SH-SY5Y (cell line): ENCODE measurements around the gene PPA1.

Experiments used
- GATA2 ChIP-seq: IDR thresholded peaks from 2 replicates; pipeline ENCODE4 v1.6.1; 2011; ENCODE audit warnings: mild to moderate bottlenecking, low read depth, low read length
- GATA3 ChIP-seq: IDR thresholded peaks from 2 replicates; pipeline ENCODE4 v1.6.1; 2011; ENCODE audit warnings: low read depth, mild to moderate bottlenecking, low read length, moderate library complexity

Gene PPA1

DNA sequence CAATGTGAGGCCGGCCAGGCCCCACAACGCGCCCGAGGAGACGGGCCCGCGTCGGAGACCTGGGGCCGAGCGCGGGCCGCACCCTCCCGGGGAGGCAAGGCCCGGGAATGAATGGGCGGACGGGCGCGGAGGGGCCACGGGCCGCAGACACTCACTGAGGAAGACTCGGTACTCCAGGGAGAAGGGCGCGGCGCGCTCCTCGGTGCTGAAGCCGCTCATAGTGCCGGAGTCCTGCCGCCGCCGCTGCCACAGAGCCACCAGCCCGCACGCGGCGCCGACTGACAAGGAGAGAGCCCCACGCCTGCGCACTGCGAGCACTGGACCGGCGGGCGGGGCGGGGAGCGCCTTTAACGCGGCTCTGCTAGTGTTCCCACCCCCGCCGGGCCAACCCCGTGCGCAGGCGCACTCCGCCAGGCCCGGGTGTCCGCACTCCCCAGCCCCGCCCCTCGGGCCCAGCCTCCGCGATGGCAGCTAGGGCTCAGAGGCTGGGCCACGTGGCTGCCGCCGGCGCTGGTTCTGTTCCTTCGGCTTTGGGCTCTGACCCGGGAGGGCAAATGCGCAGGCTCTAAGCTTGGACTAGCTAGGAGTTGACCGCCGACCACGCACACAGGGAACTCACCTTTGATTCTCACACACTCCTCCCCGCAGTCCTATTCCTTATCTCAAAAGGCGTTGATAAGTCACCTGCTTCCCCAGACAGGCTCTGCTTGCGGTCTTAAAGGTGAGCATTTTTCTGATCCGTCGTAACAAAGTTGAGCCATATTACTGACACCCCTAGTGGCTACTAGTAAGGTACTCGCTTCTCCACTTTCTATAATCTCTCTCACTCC lies at the start of gene PPA1:
TSS of gene PPA1 (minus strand) at position 321 of the 830 bp plus-strand sequence. CDS start at position 219, 102 bp downstream.
- TF ChIP-seq GATA2 = peak; percentile 36; the same call in 1 of the 2 replicates
- no peak for TF ChIP-seq GATA3

DNA sequence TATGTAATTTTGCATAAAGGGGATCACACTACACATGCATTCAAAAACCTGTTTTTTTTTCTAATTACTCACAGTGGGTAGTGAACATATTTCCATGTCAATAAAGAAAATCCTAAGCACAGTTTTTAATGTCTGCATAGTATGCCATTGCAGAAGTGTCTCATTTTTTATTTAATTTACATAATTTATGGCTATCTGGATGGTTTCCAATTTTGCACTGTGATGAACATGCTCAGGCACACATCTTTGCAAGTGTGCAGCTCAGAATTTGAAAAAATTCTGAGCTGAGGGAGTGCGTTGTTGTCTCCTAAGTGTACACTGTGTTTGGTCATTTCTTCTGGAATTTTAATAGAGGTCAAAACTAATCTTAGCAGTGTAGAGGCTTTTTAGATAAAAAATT lies 48.4 kb upstream of the PPA1 start:
- TF ChIP-seq GATA2 (no peak), GATA3 (no peak)

DNA sequence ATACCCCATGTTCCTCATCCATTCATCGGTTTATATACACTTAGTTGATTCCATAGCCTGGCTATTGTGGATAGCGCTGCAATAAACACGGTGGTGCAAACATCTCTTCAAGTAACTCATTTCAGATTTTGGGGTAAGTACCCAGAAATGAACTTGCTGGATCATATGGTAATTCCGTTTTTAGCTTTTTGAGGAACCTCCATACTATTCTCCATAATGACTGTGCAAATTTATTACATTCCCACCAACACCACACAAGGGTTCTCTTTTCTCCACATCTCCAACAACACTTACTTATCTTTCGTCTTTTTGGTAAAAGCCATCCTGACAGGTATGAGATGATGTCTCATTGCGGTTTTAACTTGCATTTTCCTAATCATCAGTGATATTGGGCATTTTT lies 46.9 kb upstream of the PPA1 start:
- TF ChIP-seq GATA3 (no peak), GATA2 (no peak)

DNA sequence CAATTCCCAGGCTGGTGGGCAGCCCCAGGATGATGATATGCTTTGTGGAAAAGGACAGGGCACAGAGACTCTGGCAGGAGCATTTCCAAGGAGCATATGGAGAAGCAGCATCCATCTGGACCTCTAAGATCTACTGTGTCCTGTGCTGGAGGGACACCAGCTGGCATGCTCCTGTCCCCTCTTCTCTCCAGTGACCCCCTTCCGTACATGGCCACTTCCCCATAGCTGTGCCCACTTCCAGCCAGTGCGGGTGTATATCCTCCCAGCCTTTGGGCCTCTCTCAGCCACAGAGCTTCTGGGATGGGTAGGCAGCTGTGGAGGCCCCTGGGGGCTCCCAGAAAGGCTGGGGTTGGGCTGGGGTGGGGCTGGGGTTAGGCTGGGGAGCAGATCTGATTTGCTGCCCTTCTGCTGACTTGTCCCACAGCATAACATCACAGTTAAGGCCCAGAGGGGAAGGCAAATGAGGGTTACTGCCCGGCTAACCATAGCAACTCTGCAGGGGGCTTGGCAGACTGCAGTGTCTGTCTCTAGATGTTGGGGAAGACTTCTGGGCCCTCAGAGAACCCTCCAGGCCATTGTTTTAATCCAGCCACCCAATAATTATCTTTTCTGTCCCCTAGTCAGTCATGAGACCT lies 44.3 kb upstream of the PPA1 start:
- TF ChIP-seq GATA3 (no peak), GATA2 (no peak)

DNA sequence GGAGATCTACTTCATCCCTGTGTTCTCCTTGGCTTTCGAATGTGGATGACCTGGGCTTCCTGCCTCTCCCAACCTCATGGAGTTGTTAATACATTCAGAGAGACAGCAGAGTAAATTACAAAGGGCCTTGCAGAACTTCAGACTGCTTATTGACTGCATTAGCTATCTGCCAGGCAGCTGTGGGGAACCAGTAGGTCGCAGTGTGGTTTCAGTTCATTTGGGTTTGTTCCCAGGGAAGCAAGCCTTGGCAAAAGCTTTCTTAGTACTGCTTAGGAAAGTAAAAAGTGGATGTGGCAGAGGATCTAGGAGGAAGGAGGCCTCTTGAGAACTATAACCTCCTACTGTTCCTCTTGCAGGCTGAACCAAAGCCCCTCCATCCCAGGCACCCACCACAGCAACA lies 41.4 kb upstream of the PPA1 start:
- TF ChIP-seq GATA3 (no peak), GATA2 (no peak)

DNA sequence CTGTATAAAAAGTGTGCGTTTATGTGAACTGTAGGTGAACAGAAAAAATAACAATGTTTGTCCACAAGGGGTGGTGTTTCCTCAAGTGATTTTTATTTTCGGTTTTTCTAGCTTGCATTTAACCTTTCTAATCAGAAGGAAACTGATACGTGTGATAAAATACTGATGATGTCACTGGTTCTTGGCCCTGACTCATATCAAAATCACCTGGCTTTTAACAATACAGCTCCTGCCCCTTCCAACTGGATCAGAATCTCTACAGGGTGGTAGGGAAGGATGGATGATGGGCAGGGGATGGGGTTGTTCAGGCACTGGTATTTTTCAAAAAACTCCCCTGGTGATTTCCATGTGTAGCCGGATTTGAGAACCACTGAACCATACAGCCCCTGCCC lies 39.7 kb upstream of the PPA1 start:
- TF ChIP-seq GATA3 = no peak
- TF ChIP-seq GATA2 = no peak

DNA sequence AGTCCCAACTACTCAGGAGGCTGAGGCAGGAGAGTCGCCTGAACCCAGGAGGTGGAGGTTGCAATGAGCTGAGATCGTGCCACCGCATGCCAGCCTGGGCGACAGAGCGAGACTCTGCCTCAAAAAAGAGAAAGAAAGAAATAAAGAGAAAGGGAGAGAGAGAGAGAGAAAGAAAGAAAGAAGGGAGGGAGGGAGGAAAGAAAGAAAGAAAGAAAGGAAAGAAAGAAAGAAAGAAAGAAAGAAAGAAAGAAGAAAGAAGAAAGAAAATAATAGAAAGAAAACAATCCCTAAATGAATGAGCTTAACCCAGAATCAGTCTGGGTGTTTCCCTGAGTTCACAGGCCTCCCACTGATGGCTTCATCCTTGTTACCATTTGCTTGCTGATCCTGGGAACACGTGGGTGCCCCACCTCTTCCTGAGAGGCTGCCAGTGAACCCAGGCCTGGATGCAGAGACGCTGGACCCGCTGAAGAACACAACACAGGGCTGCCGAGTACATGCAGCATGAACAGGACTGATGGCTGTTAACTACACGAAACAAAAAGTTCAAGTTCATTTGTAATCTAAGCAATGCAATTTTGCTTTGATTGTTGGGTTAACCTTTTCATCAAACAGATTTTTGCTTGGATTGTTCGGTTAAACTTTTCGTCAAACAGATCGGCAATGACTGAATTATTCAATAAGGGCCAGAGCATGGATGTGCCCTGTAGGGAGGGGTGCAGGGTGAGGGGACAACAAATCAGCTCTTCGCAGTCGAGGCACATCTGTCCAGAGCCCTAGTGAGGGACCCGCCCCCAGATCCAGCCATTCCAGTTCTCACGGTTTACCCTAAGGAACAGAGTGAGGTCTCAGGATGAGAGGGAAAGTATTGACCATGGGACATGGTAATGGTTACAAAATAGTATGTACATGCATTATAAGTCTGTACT lies 39.0 kb upstream of the PPA1 start:
- no peak for TF ChIP-seq GATA3
- no peak for TF ChIP-seq GATA2

DNA sequence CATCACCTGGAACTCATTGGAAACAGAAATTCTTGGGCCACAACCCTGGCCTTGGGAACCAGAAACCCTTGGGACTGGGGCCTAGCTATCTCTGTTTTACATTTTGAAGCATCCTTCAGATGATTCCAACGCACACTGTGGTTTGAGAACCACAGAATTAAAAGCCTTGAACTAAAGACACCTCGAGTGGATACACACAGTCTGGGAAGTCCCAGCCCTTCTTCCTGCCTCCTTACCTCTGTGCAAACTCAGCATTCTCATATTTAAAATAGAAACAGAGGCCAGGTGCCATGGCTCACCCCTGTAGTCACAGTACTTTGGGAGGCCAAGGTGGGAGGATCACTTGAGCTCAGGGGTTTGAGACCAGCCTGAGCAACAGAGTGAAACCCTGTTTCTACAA lies 37.7 kb upstream of the PPA1 start:
- TF ChIP-seq GATA2 (no peak), GATA3 (no peak)

DNA sequence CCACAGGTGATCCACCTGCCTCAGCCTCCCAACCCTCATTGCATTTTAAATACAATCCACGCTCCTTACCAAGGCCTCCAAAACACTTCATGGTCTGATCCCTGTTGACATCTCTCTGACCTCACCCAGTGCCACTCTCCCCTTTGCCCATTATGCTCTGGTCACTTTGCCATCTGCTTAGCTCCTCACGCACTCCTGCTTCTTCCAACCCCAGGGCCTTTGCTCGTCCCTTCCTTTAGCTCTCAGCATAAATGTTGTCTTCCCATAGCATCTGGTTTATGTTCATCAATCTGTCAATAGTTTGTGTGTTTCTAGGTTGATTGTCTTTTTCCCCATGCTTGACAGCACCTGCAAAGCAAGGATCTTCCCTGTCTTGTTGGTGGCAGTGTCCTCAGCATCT lies 36.5 kb upstream of the PPA1 start:
- TF ChIP-seq GATA3 (no peak), GATA2 (no peak)

DNA sequence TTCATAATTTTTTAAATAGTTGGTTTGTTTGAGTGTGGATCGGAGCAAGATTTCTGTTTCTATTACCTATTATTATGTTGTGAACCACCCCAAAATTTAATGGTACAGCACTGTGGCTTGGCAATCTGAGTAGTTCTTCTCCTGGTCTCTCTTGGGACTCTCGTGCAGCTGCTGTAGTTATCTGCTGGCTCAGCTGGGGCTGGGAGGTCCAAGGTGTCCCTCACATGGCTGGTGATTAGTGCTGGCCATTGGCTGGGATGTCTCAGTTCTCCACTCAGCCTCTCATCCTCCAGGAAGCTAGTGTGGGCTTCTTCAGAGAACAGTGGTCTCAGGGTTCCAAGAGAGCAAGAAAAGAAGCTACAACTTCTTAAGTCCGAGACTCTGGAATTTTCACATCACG lies 35.1 kb upstream of the PPA1 start:
- TF ChIP-seq GATA3 (no peak), GATA2 (no peak)

DNA sequence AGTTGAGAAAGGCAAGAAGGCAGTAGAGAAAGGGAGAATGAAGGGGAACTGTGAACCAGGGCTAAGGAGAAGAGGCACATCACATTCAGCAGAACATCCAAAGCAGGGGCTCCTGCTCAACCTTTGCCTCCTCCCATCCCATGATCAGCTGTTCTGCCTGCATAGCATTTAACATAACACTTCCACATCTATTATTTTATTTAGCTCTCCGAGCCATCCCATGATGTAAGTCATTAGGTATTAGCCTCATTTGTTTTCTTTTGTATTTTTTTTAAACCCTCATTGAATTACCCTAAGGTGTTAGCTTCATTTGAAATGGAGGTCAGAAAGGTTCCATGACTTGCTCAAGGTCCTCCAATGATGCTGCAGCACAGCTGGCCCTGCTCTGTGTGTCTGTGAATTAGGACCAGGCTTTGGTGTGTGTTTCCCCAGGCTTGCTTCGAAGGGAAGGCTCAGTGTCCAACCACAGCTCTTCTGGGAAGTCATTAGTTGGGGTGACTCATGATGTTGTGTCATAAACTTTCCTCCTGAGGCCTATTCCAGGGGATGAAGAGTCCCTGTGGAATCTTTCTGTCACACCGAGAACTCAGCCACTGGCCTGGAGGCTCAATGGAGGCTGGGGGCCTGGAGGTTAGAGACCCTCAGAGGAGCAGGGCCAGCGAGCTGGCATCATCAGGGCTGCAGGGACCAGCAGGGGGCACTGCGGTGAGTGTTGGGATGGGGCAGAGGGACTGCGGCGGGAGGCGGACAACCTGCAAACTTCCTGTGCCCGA lies 34.1 kb upstream of the PPA1 start:
- TF ChIP-seq GATA3 (no peak), GATA2 (no peak)

DNA sequence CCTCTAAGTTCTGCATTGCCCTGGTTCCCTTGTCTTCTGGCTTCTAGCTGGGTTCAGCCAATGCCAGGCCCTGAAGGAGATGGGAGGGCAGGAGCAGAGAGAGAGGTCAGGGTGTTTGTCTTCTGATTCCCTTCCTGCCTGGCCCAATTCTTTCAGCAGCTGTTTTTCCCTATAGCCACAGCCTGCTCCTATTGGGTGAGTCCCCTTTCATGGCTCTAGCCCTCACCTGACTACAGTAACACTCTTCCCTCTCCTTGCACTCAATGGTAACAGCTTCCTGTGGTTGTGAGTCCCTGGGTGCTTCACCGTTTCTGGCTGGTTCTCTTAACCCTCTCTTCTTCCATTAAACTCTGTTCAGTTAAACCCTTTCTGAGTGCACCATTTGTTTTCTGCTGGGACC lies 33.5 kb upstream of the PPA1 start:
- TF ChIP-seq GATA2 = no peak
- TF ChIP-seq GATA3 = no peak

DNA sequence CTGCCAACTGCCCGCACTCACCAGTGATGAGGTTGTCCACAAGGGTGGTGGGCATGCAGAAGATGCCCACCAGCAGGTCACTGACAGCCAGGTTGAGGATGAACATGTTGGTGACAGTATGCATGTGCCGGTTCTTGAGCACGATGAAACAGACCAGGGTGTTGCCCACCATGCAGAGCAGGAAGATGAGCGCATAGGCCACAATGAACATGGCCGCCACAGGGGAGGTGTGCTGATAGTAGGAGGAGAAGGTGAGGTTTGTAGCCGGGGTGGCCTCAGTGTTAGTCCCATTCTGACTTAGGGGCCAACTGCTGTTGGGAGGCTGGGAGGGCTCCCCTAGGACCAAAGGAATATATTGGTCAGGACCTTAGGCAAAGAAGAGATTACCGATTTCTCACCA lies 32.8 kb upstream of the PPA1 start:
- TF ChIP-seq GATA3 = no peak
- TF ChIP-seq GATA2 = no peak
